ENCODE results near the gene FMO4. TPM values are rescaled to one million over a fixed set of nuclear protein-coding genes. Genes with fewer than 3 reads are reported as not detected.

Gene FMO4, protein sequence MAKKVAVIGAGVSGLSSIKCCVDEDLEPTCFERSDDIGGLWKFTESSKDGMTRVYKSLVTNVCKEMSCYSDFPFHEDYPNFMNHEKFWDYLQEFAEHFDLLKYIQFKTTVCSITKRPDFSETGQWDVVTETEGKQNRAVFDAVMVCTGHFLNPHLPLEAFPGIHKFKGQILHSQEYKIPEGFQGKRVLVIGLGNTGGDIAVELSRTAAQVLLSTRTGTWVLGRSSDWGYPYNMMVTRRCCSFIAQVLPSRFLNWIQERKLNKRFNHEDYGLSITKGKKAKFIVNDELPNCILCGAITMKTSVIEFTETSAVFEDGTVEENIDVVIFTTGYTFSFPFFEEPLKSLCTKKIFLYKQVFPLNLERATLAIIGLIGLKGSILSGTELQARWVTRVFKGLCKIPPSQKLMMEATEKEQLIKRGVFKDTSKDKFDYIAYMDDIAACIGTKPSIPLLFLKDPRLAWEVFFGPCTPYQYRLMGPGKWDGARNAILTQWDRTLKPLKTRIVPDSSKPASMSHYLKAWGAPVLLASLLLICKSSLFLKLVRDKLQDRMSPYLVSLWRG
- total RNA-seq (2013; cell fraction: nucleolus; rRNA removed), result 1.5 and 2.4 TPM in 2 replicates
- total RNA-seq (2014; rRNA removed) (1.0 and 1.1 TPM in 2 replicates), total RNA-seq (2014; rRNA removed; fragmentation: Illumina TruSeq; extraction: Trizol) (0.85 and 0.92 TPM in 2 replicates), total RNA-seq (2021) (0.32 and 0.72 TPM in 2 replicates), polyA plus RNA-seq (2011; rRNA removed) (3.0 and 3.9 TPM in 2 replicates), polyA plus RNA-seq (2014; fragmentation: Illumina TruSeq; extraction: Trizol) (1.3 and 2.4 TPM in 2 replicates), polyA plus RNA-seq (2014; fragmentation: Nextera tagmentation; extraction: Ambion mirVana) (1 to 10 TPM; 1.4 to 1.8 TPM), polyA plus RNA-seq (2014; rRNA removed) (1.1 and 2.3 TPM in 2 replicates), polyA plus RNA-seq (2016; fragmentation: Nextera tagmentation; extraction: Ambion mirVana) (under 1 TPM; 0.26 to 0.70 TPM), polyA minus RNA-seq (2011; rRNA and poly(A)+ RNA removed) (1.4 and 2.2 TPM in 2 replicates), Bru-seq, nascent RNA (percentile 49 among the genes with signal in this experiment), BruChase-seq, experiment 1, labeled RNA remaining after a 6-hour chase (percentile 43 among the genes with signal in this experiment), BruChase-seq, experiment 2, labeled RNA remaining after a 2-hour chase (percentile 48 among the genes with signal in this experiment)
- polyA plus RNA-seq (2011; ENCODE audit: low read depth), result 1.3 TPM
- 1.1 and 1.4 TPM in 2 replicates for polyA plus RNA-seq (2011; cell fraction: cytosol; rRNA removed)
- 1.4 and 2.0 TPM in 2 replicates for polyA plus RNA-seq (2011; cell fraction: nucleus; rRNA removed)
- polyA plus RNA-seq (2012), result 1.8 and 2.0 TPM in 2 replicates
- 0.83 TPM in 1 of 2 replicates, not detected in the other for polyA minus RNA-seq (2011; cell fraction: cytosol; rRNA and poly(A)+ RNA removed)
- polyA minus RNA-seq (2011; cell fraction: nucleus; rRNA and poly(A)+ RNA removed), result 0.24 and 1.3 TPM in 2 replicates
- long read RNA-seq, experiment 1, partial matches to known transcripts, result 0 of 2 reads
- long read RNA-seq, experiment 1, other reads (novel, unspliced or antisense), result 2 of 2 reads
- long read RNA-seq, experiment 2, transcript FMO4-201 (10 exons, 2,252 nt), result major isoform, 13 of 24 reads
- long read RNA-seq, experiment 2, partial matches to known transcripts, result 7 of 24 reads
- long read RNA-seq, experiment 2, other reads (novel, unspliced or antisense), result 4 of 24 reads

DNA sequence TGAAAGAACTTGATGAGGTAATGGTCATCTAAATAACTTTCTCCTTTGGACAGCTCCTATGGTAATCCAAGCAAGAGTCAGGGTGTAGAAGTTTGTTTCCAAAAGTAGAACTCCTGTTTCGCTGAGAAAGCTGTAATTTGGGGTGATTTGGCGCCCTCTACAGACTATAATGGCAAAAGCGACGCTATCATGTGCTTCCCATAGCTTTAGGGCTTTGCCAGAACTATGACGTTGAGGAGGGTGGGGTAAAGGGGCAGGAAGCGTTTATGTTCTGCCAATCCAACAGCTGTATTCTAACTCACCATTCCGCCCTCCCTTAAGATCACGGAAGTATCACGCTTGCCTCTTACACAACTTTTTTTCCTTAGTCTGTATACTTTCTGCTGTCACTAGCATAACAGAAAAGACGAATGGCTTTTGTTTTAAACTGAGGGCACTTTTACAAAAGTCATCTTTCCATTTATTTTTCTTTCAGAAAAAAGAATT is at the start of gene FMO4:
TSS of gene FMO4 (plus strand) at position 349 of the 486 bp plus-strand sequence. CDS start 5,643 bp downstream, outside the sequence.
- SMC1A ChIA-PET (ENCODE audit: uncharacterized antibody, unreplicated experiment), result interaction anchor here (0.6 to 4.0 kb wide), 28 partner anchors 9 to 1426 kb away, joined by 3 to 60 read pairs (median 4); partner anchors contain the start of gene FMO1
- H3K9me3 ChIP-seq (replicated peaks; ENCODE audit: control insufficient read depth, insufficient read depth, low read length), result no peaks in the 10 kb centered on the region
- no peaks in the 10 kb centered on the region for H3K79me2 ChIP-seq (ENCODE audit: control insufficient read depth, insufficient read depth, low read length)
- DNase-seq (ENCODE audit: low read depth, low spot score) (peak; percentile 94), ATAC-seq (peak; percentile 100), FAIRE-seq (peak; percentile 95)
- no peaks in the 10 kb centered on the region for H4K20me1 ChIP-seq (ENCODE audit: control insufficient read depth, insufficient read depth)
- no TSS peak for BruUV-seq (replicated peaks)
- peak within 1 kb of the TSS; percentile 53; the same call in 1 of the 2 replicates for H3K27ac ChIP-seq (ENCODE audit: control insufficient read depth, insufficient read depth)
- H3K9ac ChIP-seq (ENCODE audit: control insufficient read depth, insufficient read depth, low read length), result peak within 1 kb of the TSS; percentile 53; the same call in 1 of the 2 replicates
- H2AFZ ChIP-seq (ENCODE audit: control insufficient read depth, low read depth, low read length), result peak within 1 kb of the TSS; percentile 71
- RAD21 ChIA-PET (ENCODE audit: unreplicated experiment), result interaction anchor here (0.7 to 2.0 kb wide), 22 partner anchors 17 to 1419 kb away, joined by 3 to 46 read pairs (median 4); partner anchors contain the start of gene PRRC2C
- POLR2A ChIA-PET, result interaction anchor here (0.5 to 1.8 kb wide), 8 partner anchors 40 to 1463 kb away, joined by 3 to 7 read pairs (median 3); partner anchors contain the start of gene FMO1
- H3K27me3 ChIP-seq (replicated peaks in 1 of 2; ENCODE audit: control insufficient read depth in 2 of 2, insufficient read depth in 2 of 2, low read length in 1 of 2), result no peaks in the 10 kb centered on the region
- intact Hi-C loops (cut with micrococcal nuclease; ENCODE audit: unreplicated experiment), result loop anchor here (1.0 to 10.0 kb wide), 3 partner anchors 69 to 347 kb away; no protein-coding TSS in a partner anchor
- no peaks in the 10 kb centered on the region for H3K36me3 ChIP-seq (ENCODE audit: control insufficient read depth in 2 of 2, insufficient read depth in 2 of 2, low read length in 1 of 2)
- H3K4me1 ChIP-seq (ENCODE audit: control insufficient read depth, insufficient read depth, low read length), result 0 out of 2 replicates have a peak, but pooled peaks cover 6% of the 10 kb centered on the region
- in situ Hi-C loops (cut with MboI), result no loop called here
- WGBS (ENCODE audit: insufficient coverage, insufficient replicate concordance, low lambda C conversion rate, missing lambda C conversion rate), result 0% methylated on average over 10 of the region's 10 CpGs
- CTCF ChIA-PET, result interaction anchor here (0.6 to 3.2 kb wide), 58 partner anchors 8 to 675 kb away, joined by 3 to 162 read pairs (median 4); partner anchors contain the start of genes FMO1, FMO2 and PRRC2C
- peak within 1 kb of the TSS; percentile 76 for H3K4me2 ChIP-seq (ENCODE audit: control insufficient read depth, insufficient read depth)
- peak within 1 kb of the TSS; percentile 71 for H3K4me3 ChIP-seq
- peak; percentile 6; the same call in 1 of the 2 replicates for TF ChIP-seq RFX5 (IDR thresholded peaks at IDR 0.05; ENCODE audit: low read depth, low read length)
- TF ChIP-seq FOXM1 (IDR thresholded peaks at IDR 0.05; ENCODE audit: low read depth, low read length), result peak; percentile 20; the same call in 1 of the 2 replicates
- TF ChIP-seq SIX5 (IDR thresholded peaks at IDR 0.05; ENCODE audit: low read depth, low read length, severe bottlenecking), result no peak
- TF ChIP-seq POLR2AphosphoS5 (IDR thresholded peaks at IDR 0.05; ENCODE audit: low read length), result peak; percentile 64; the same call in 1 of the 2 replicates
- no peak for TF ChIP-seq KAT2A (conservative IDR thresholded peaks at IDR 0.05; ENCODE audit: control insufficient read depth, low read depth, low read length)
- TF ChIP-seq YY1 (IDR thresholded peaks at IDR 0.05; ENCODE audit: low read depth, low read length), result peak; percentile 47; the same call in 1 of the 2 replicates
- TF ChIP-seq HDAC2 (IDR thresholded peaks at IDR 0.05), result no peak
- TF ChIP-seq, protein P1, sequence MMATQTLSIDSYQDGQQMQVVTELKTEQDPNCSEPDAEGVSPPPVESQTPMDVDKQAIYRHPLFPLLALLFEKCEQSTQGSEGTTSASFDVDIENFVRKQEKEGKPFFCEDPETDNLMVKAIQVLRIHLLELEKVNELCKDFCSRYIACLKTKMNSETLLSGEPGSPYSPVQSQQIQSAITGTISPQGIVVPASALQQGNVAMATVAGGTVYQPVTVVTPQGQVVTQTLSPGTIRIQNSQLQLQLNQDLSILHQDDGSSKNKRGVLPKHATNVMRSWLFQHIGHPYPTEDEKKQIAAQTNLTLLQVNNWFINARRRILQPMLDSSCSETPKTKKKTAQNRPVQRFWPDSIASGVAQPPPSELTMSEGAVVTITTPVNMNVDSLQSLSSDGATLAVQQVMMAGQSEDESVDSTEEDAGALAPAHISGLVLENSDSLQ (IDR thresholded peaks at IDR 0.05), result peak; percentile 74; the same call in 1 of the 2 replicates
- TF ChIP-seq, protein P2, sequence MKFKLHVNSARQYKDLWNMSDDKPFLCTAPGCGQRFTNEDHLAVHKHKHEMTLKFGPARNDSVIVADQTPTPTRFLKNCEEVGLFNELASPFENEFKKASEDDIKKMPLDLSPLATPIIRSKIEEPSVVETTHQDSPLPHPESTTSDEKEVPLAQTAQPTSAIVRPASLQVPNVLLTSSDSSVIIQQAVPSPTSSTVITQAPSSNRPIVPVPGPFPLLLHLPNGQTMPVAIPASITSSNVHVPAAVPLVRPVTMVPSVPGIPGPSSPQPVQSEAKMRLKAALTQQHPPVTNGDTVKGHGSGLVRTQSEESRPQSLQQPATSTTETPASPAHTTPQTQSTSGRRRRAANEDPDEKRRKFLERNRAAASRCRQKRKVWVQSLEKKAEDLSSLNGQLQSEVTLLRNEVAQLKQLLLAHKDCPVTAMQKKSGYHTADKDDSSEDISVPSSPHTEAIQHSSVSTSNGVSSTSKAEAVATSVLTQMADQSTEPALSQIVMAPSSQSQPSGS (IDR thresholded peaks at IDR 0.05; ENCODE audit: low read length), result peak; percentile 32
- peak; percentile 57 for TF ChIP-seq MXI1 (IDR thresholded peaks at IDR 0.05; ENCODE audit: low read depth, low read length)
- peak; percentile 86 for TF ChIP-seq ATF7 (IDR thresholded peaks at IDR 0.05; ENCODE audit: low read depth)
- TF ChIP-seq RAD21 (IDR thresholded peaks at IDR 0.05; ENCODE audit: insufficient read depth, low read depth, low read length), result peak; percentile 72
- TF ChIP-seq SMC3 (IDR thresholded peaks at IDR 0.05; ENCODE audit: borderline replicate concordance, low read length), result peak; percentile 49; the same call in 1 of the 2 replicates
- TF ChIP-seq BHLHE40 (IDR thresholded peaks at IDR 0.05; ENCODE audit: borderline replicate concordance in 1 of 2, low read depth in 2 of 2, low read length in 1 of 2), result 0 out of 4 replicates have a peak, but pooled peaks of 1 of the 2 experiments have one; percentile 30
- TF ChIP-seq CREM (IDR thresholded peaks at IDR 0.05; ENCODE audit: low read depth), result peak; percentile 75
